HG03097 (cell line): ENCODE results near the gene LEMD3.

Source experiments
- ATAC-seq: cut with Tn5 transposase; IDR thresholded peaks from one replicate; pipeline ENCODE4 v1.9.1; 2021; ENCODE audit not compliant: unreplicated experiment, low FRiP score

LEMD3 gene

DNA sequence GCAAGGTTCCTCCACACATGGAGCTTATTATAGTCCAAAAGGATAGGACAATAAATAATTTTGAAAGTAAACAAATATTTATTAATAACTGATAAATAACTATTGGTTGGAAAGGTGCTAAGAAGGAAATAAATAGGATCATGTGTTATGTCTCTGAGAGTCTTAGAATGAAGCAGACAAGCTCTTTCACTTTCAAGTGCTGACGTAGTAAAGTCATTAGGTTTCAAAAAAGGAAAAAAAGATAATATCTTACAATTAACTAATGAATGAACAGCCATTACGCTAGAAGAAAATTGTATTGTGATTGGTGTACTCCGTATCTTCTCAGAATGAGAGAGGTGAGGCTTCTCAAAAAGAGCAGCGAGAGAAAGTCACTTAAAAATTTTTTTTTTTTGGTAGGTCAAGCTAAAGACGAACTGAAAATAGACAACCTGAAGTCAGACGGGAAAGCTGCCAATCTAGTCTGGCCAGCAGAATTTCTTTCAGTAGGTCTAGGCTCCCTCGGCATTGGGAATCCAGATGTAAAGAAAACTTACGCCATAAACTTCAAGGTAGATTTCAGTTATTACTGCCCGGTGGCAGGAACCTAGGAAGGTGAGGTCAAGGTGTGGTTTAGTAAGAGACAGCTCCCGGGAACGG is 583 bp upstream of the LEMD3 start:
- ATAC-seq = no peak

DNA sequence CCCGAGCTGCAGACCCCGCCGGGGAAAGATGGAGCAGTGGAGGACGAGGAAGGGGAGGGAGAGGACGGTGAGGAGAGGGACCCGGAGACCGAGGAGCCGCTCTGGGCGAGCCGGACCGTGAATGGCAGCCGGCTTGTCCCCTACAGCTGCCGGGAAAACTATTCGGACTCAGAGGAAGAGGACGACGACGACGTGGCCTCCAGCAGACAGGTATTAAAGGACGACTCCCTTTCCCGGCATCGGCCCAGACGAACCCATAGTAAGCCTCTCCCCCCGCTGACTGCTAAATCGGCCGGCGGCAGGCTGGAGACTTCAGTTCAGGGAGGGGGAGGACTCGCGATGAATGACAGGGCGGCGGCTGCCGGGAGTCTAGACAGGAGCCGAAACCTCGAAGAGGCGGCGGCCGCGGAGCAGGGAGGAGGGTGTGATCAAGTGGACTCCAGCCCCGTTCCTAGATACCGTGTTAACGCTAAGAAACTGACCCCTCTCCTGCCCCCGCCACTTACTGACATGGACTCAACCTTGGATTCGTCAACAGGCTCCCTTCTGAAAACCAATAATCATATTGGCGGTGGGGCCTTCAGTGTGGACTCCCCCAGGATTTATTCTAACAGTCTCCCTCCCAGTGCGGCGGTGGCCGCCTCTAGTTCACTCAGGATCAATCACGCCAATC is 962 bp downstream of the LEMD3 start:
- ATAC-seq = peak; percentile 30

DNA sequence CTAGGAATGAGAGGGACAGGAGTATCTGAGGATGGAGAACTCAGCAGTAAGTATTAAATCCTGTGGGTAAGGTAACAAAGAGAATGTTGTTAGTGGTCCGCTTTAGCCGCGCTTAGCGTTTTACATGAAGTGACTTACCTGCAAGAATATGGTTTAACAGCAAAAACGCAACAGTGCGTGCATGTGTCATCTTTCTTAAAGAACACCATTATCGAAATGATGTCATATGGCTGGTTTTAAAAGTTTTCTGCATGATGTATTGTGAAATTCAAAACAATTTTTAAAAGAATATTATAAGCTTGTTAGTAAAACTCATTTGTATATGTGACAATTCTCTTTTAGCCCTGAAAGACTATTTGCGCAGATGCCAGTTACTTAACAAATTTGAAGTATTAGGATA is 1.7 kb downstream of the LEMD3 start:
- no peak for ATAC-seq

DNA sequence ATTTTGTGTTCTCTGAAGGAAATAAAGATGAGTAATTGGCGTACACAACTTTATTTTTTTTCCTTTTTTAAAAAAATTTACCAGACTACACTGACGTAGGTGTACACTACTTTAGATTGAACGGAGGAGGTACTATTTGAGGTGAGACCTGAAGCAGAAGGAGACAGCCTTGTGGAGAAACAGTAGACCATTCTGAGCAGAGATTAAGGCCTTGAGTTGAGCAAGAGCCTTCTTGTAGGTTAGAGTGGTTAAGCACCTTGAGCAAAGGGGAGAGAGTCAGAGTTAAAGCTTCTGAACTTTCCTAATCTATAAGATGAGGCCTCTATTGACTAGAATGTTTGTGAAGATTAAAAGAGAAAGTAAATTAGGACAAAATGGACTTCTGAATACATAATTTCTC is 2.5 kb downstream of the LEMD3 start:
- ATAC-seq = no peak

- no peak for ATAC-seq
Measured at GRCh38 chr12:65175385-65175784, 6.0 kb downstream of the LEMD3 start.

DNA sequence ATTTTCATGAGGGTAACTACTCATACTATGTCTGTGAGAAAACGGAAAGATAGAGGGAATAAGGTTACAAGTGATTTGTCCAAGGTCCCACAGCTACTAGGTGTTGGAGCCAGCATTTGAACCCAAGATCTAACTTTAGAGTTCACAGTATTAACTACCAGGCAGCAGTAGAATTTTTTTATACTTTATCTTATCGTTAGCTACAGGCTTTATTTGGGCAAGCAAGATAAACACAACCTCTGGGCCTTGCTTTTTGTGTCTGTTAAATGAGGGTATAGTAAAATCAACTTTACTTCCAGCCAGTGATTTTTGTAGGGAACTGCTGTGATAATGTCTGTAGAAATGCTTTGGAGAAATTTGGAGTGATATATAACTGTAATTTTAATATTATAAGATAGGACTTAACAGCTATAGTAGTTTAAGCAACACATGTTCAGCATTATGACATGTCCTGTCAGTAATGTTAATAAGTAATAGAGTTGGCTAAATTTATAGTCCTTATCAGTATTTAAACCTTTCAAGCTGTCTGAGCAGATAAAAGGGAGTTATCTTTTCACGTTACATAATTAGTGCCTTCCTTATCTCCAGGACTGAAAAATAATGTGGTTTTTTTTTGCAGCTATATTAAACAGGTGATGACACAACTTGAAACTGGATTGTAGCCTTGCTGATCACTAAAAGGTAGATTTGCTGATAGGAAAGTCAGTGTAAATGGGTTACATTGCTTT is 12.8 kb downstream of the LEMD3 start:
- no peak for ATAC-seq

DNA sequence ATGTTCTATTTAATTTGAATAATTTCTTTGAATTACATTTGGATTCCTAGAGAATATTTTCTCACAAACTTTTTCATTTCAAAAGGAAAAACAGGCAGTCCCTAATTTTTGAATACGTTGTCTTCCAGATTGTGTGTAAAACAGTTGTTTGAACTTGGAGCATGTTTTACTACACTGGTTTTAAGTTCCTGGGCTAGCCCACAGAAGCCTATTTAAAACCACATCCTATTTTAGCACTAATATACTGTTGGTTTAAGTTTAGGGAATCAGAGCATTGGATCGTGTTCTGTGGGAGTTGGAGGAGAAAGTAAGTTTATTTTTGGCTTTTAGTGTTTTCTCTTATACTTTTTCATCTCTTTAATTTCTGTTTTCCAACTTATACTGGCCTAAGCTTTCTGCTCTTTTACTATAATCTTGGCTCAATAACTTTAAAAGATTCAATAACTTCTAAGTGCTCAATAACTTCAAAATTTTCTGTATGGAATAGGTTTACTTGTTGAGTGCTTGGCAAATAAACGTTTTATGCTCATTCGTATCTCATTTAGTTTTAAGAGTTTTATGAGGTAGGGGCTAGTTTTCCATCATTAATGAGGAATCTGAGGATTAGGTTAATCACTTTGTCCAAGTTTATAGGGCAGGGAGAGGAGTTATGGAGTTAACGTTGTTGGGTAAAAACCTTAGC is 14.9 kb downstream of the LEMD3 start:
- no peak for ATAC-seq

DNA sequence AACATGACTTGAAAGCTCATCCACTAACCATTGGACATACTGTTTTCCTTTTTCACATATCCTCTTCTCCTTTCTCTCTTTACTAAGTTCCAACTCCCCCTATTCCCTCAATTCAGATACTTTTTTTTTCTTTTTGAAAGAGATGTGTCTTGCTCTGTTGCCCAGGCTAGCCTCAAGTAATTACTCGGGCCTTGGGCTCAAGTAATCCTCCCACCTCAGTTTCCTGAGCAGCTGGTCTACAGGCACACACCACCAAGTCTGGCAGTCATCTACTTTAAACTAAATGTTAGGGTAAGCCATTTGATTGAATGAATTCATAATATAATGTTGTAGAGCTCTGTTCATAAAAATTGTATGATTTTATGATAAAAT is 15.5 kb downstream of the LEMD3 start:
- no peak for ATAC-seq

- no peak for ATAC-seq
Measured at GRCh38 chr12:65187665-65188064, 18.3 kb downstream of the LEMD3 start.

DNA sequence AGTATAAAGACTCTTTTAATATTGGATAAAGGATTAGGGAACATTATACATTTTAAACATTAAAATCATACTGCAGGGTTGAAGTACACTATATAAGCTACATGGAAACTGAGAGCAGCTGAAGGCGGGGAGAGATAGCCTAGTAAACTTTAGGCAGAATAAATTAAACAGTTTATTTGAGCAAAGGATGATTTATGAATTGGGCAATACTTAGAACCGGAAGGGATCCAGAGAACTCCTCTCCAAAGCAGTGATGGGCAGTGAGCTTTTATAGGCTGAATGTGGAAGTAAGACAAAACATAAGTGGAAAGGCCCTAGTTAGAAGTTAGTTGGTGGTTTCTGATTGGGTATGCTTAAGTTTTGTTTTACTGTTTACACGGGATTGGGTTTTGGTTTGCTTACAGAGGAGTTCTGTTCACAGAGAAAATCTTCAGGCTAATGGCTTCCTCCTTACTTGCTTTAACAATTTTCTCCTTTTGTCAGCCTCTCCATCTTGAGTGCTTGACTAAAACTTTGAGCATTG is 18.9 kb downstream of the LEMD3 start:
- ATAC-seq = no peak

DNA sequence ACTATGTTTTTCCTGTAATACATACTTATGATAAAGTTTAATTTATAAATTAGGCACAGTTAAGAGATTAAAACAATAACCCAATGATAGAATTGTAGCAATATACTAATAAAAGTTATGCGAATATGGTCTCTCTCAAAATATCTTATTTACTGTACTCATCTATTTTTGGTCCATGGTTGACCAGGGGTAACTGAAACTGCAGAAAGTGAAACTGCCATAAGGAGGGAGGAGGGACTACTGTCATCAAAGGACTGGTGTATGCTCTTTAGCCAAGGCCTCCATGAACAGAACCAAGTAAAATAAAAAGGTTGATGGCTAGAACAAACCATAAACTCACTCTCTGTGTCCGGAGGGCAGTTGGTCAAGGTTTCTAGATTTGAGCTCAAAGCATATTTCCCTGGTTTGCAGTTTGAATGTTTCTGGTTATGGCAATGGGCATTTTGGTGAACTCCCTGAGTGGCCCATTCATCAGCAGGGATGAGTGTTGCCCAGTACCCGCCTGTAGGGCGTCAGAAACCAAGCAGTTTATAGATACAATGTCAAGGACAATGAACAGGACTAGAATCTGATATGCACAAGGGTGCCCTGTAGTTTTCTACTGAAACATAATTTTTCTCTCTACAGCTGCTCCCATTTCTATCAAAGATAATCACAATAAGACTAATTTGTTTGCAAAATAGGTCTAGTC is 19.8 kb downstream of the LEMD3 start:
- ATAC-seq = peak; percentile 91

GRCh38 chr12:65192963-65193516 is 23.7 kb downstream of the LEMD3 start:
- ATAC-seq = no peak

DNA sequence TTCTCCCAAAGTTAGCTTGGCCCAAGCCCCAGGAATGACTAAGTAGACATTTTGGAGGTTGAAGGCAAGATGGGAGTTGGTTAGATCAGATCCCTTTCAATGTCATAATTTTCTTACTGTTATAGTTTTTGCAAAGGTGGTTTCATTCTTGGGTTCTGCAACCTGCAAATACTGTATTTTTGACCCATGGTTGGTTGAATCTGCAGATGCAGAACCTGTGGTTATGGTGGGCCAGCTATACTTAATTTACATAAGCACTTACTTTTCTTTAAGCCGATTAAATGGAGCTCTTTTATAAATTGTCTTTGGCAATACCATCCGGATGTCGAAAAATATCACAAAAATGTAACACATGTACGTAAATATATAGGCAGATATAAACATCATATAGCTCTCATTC is 25.6 kb downstream of the LEMD3 start:
- no peak for ATAC-seq

- ATAC-seq = no peak
Measured at GRCh38 chr12:65195387-65196055, 26.1 kb downstream of the LEMD3 start.

GRCh38 chr12:65196762-65197567 is 27.6 kb downstream of the LEMD3 start:
- ATAC-seq = no peak

DNA sequence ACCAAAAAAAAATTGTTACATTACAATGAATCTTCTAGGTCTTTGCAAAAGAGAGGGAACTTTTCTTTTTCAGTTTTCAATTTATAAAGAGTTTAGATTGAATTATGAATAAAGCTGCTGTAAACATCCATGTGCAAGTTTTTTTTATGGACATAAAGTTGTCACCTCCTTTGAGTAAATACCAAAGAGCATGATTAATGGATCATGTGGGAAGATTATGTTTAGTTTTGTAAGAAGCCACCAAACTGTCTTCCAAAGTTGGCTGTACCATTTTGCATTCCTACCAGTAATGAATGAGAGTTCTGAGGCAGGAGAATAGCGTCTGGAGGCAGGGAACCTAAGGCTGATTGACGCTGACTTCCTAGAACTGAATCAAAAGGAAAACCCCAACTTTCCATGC is 30.2 kb downstream of the LEMD3 start:
- ATAC-seq = no peak

DNA sequence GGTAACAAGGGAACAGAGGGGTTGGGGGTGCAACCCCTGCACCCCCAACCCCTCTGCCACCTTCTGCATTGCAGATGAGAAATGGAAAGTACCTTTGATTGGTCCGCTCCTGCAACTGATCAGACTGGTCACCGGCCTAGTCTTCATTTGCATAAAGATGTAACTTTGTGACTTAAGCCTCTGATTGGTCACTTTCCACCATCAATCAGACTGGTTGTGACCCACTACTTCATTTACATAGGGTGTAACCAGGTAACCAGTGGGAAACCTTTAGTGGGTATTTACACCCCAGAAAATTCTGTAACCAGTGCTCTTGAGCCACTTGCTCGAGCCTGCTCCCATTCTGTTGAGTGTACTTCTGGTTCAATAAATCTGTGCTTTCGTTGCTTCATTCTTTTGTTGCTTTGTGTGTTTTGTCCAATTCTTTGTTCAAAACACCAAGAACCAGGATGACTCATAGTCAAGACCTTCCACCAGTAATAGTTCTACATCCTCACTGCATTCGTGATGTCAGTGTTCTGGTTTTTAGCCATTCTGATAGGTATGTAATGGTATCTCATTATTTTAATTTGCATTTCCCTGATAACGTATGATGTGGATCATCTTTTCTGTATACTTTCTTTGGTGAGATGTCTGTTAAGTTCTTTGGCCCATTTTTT is 30.8 kb downstream of the LEMD3 start:
- ATAC-seq = no peak

DNA sequence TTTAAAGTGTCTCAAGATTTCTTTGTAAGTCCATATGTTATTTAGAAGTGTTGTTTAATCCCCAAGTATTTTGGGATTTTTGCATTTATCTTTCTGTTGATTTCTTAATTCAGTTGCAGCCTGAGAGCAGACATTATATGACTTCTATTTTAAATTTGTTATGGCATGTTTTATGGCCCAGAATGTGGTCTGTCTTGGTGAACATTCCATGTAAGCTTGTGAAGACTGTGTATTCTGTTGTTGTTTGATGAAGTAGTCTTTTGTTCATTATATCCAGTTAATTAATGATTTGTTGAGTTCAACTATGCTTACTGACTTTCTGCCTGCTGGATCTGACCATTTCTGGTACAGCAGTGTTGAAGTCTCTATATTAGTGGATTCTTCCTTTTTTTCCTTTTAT is 34.0 kb downstream of the LEMD3 start:
- no peak for ATAC-seq
